Caco-2 (cell line): ENCODE data around the gene CHRNA3. TPM values are rescaled to one million over a fixed set of nuclear protein-coding genes. Genes with fewer than 3 reads are reported as not detected.

Experiments used
- BruUV-seq: library from RNA; stranded (reverse); fragments of 400-500 nt; replicated peaks from 2 replicates; lab custom pipeline; 2021; lab: Mats Ljungman, UMichigan
- CTCF ChIA-PET: fragments of 300-600 bp; sonication (Branson Sonifier 250); formaldehyde crosslinking; loops from one replicate; lab custom pipeline; 2022; ENCODE audit warnings: antibody characterized with exemption; lab: Charles Lee
- POLR2A ChIA-PET: fragments of 300-600 bp; sonication (Branson Sonifier 250); formaldehyde crosslinking; loops from one replicate; lab custom pipeline; 2022; ENCODE audit warnings: antibody characterized with exemption; lab: Charles Lee
- DNase-seq, 2 experiments: peaks; one replicate each; pipeline versions ENCODE4 v3.0.0 to v3.0.0-alpha.2; 2020 to 2022
- H3K27me3 ChIP-seq: replicated peaks from 2 replicates; pipeline ENCODE4 v1.6.0; 2011; ENCODE audit warnings: low read length; ENCODE audit not compliant: control insufficient read depth, insufficient read depth
- H3K36me3 ChIP-seq: 2 replicates; pipeline ENCODE4 v1.5.1; 2011; ENCODE audit warnings: low read length; ENCODE audit not compliant: control insufficient read depth, insufficient read depth
- H3K4me1 ChIP-seq: fragments of 250-450 bp; sonication (Bioruptor Pico); 2 replicates; pipeline ENCODE4 v1.5.1; 2020; ENCODE audit warnings: mild to moderate bottlenecking
- H3K4me3 ChIP-seq: 2 replicates; pipeline ENCODE4 v1.5.1; 2011; ENCODE audit warnings: low read depth, mild to moderate bottlenecking, control low read depth, low read length
- H3K9me3 ChIP-seq: fragments of 250-450 bp; sonication (Bioruptor Pico); 2 replicates; pipeline ENCODE4 v1.5.1; 2020; ENCODE audit warnings: mild to moderate bottlenecking, moderate library complexity
- H3K27ac Mint-ChIP-seq: one replicate; pipeline ENCODE4 v1.8.0; 2022; ENCODE audit warnings: mixed read lengths; ENCODE audit not compliant: unreplicated experiment
- H3K27me3 Mint-ChIP-seq: one replicate; pipeline ENCODE4 v1.8.0; 2022; ENCODE audit warnings: mixed read lengths; ENCODE audit not compliant: insufficient read depth, unreplicated experiment
- H3K36me3 Mint-ChIP-seq: one replicate; pipeline ENCODE4 v1.8.0; 2022; ENCODE audit warnings: mild to moderate bottlenecking, mixed read lengths; ENCODE audit not compliant: insufficient read depth, unreplicated experiment
- H3K4me1 Mint-ChIP-seq: one replicate; pipeline ENCODE4 v1.8.0; 2022; ENCODE audit warnings: low read depth, mixed read lengths; ENCODE audit not compliant: unreplicated experiment
- H3K4me3 Mint-ChIP-seq: one replicate; pipeline ENCODE4 v1.8.0; 2022; ENCODE audit warnings: mild to moderate bottlenecking, moderate library complexity, mixed read lengths; ENCODE audit not compliant: unreplicated experiment
- H3K9me3 Mint-ChIP-seq: one replicate; pipeline ENCODE4 v1.8.0; 2022; ENCODE audit warnings: mixed read lengths; ENCODE audit not compliant: unreplicated experiment
- intact Hi-C: fragments of 100-400 bp; cut with micrococcal nuclease; formaldehyde crosslinking; loops from one replicate; pipeline ENCODE4 v1.10.0; 2022; ENCODE audit not compliant: unreplicated experiment
- total RNA-seq: library from RNA; stranded (reverse); gene quantifications from 2 replicates; pipeline ENCODE4 v1.2.3, GENCODE V29; 2022
- TF ChIP-seq, protein P1 (sequence below), 2 experiments: fragments of 200-600 bp in 1 of 2; IDR thresholded peaks; 1 replicate in 1 of 2; 2 replicates in 1 of 2; pipeline versions ENCODE4 v1.5.1 to v1.8.0; 2011 to 2022; ENCODE audit warnings: antibody characterized with exemption in 1 of 2, control low read depth in 1 of 2, inconsistent platforms in 1 of 2, low read depth in 1 of 2, low read length in 1 of 2, mild to moderate bottlenecking in 1 of 2, moderate library complexity in 1 of 2; ENCODE audit not compliant: insufficient read depth in 1 of 2, severe bottlenecking in 1 of 2, unreplicated experiment in 1 of 2

The CHRNA3 gene
- total RNA-seq, 1 experiment from 2014 or later, result not detected

DNA sequence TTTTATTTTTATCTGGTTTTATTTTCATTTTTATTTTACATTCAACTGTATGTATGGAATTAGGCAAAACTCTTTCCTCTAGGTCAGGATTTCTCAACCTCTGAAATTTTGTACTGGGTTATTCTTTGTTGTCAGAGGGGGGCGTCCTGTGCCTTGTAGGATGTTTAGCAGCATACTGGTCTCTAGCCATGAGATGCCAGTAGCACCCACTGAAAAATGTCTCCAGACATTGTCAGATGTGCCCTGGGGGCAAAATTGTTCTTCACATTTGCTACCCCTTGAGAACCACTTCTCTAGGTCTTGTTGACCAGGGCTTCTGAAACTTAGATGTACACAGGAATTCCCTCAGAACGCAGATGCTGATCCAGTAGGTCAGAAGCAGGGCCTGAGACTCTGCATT, 50.1 kb downstream of the CHRNA3 start:
- Mint-ChIP-seq H3K4me3 (no peak overlapping the region), H3K27ac (no peak overlapping the region), H3K9me3 (no peaks in the 10 kb centered on the region), H3K36me3 (no peaks in the 10 kb centered on the region), H3K27me3 (no peaks in the 10 kb centered on the region), H3K4me1 (peaks cover 13% of the 10 kb centered on the region)
- POLR2A ChIA-PET, result no interaction called here
- intact Hi-C loops, result no loop called here
- no TSS peak for BruUV-seq
- H3K27me3 ChIP-seq, result no peaks in the 10 kb centered on the region
- no peaks in the 10 kb centered on the region for H3K4me1 ChIP-seq
- H3K36me3 ChIP-seq, result no peaks in the 10 kb centered on the region
- H3K4me3 ChIP-seq, result no peak overlapping the region
- CTCF ChIA-PET, result no interaction called here
- no peak for DNase-seq
- H3K9me3 ChIP-seq, result no peaks in the 10 kb centered on the region
- TF ChIP-seq, protein P1, sequence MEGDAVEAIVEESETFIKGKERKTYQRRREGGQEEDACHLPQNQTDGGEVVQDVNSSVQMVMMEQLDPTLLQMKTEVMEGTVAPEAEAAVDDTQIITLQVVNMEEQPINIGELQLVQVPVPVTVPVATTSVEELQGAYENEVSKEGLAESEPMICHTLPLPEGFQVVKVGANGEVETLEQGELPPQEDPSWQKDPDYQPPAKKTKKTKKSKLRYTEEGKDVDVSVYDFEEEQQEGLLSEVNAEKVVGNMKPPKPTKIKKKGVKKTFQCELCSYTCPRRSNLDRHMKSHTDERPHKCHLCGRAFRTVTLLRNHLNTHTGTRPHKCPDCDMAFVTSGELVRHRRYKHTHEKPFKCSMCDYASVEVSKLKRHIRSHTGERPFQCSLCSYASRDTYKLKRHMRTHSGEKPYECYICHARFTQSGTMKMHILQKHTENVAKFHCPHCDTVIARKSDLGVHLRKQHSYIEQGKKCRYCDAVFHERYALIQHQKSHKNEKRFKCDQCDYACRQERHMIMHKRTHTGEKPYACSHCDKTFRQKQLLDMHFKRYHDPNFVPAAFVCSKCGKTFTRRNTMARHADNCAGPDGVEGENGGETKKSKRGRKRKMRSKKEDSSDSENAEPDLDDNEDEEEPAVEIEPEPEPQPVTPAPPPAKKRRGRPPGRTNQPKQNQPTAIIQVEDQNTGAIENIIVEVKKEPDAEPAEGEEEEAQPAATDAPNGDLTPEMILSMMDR (IDR thresholded peaks at IDR 0.05; ENCODE audit: insufficient read depth in 1 of 2, low read depth in 1 of 2, low read length in 1 of 2, severe bottlenecking in 1 of 2, unreplicated experiment in 1 of 2), result no peak

DNA sequence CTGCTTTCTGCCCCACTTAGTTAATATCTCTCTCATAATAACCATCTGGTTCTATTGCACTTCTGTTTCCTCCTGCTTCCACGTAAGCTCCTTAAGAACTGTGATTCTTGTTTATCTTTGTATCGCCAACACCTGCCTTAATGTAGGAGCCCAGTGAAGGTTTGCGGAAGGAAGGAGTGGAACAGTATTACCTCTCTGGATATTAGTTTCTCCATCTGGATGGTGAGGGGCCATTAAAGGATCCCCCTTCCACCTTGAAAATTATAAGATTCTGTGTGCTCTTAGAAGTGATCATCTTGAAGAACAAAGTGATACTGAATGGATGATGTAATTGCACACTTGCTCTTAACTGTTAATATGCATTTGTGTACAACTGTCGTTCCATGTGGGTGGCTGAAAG, 53.3 kb downstream of the CHRNA3 start:
- H3K27ac Mint-ChIP-seq, result no peak overlapping the region
- no peaks in the 10 kb centered on the region for H3K9me3 Mint-ChIP-seq
- no peaks in the 10 kb centered on the region for H3K27me3 ChIP-seq
- H3K36me3 ChIP-seq, result no peaks in the 10 kb centered on the region
- H3K4me1 Mint-ChIP-seq, result peaks cover 13% of the 10 kb centered on the region
- DNase-seq, result no peak
- no peaks in the 10 kb centered on the region for H3K4me1 ChIP-seq
- H3K27me3 Mint-ChIP-seq, result peaks cover under 1% of the 10 kb centered on the region
- CTCF ChIA-PET, result no interaction called here
- H3K9me3 ChIP-seq, result no peaks in the 10 kb centered on the region
- POLR2A ChIA-PET, result interaction anchor here (0.6 kb wide), 1 partner anchor 67 kb away, joined by 3 read pairs; no protein-coding TSS in a partner anchor
- intact Hi-C loops, result no loop called here
- no peaks in the 10 kb centered on the region for H3K36me3 Mint-ChIP-seq
- H3K4me3 ChIP-seq, result no peak overlapping the region
- no TSS peak for BruUV-seq
- TF ChIP-seq, protein P1 (IDR thresholded peaks at IDR 0.05; ENCODE audit: insufficient read depth in 1 of 2, low read depth in 1 of 2, low read length in 1 of 2, severe bottlenecking in 1 of 2, unreplicated experiment in 1 of 2), result no peak
- H3K4me3 Mint-ChIP-seq, result no peak overlapping the region

DNA sequence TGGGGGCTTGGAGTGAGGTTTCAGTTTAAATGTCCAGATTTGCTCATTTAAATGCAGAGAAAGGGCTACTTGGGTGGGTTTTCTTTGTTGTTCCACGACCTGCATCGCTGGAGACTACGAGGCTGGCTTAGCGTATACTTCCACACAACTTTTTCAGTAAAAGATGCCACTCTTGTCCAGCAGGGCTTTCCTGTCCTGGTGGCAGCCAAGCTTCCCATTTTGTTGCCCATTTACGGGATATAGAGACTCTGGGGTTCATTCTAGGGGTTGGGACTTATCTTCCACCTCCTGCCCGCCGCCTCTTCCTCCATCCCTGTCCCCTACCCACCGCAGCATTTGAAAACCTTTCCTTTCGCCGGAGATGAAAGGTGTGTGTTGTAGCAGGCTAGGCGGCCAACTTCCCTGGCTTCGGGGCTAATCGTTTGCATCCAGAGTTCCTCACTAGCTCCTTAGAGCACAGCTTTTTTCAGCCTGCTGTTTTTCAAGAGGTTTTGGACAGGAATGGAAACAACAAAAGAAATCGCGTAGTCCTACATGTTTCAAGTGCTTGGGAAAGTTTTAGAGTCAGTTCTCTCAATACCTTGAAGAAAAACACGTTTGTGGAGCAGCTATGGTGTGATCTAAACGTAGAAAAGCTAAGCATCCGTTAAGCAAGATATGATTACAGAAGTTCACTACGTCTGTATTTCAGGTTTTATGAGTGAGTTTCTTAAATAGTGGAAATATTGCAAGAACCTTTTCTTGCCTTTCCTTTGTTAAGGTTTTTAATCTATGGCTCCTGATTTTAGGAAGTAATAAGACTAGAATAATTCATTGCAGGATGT, 54.6 kb downstream of the CHRNA3 start:
- H3K4me1 Mint-ChIP-seq, result peaks cover 13% of the 10 kb centered on the region
- DNase-seq, result peak in 1 of 2 experiments; percentile 18
- TF ChIP-seq, protein P1 (IDR thresholded peaks at IDR 0.05; ENCODE audit: insufficient read depth in 1 of 2, low read depth in 1 of 2, low read length in 1 of 2, severe bottlenecking in 1 of 2, unreplicated experiment in 1 of 2), result peak in 1 of 2 experiments; percentile 18
- CTCF ChIA-PET, result interaction anchor here (0.6 to 1.5 kb wide), 4 partner anchors 9 to 143 kb away, joined by 3 to 5 read pairs (median 3); no protein-coding TSS in a partner anchor
- H3K27me3 Mint-ChIP-seq, result peaks cover 2% of the 10 kb centered on the region
- H3K9me3 Mint-ChIP-seq, result no peaks in the 10 kb centered on the region
- Histone ChIP-seq H3K36me3 (no peaks in the 10 kb centered on the region), H3K4me3 (peak overlapping the region; percentile 64), H3K4me1 (no peaks in the 10 kb centered on the region), H3K27me3 (no peaks in the 10 kb centered on the region), H3K9me3 (no peaks in the 10 kb centered on the region)
- no peaks in the 10 kb centered on the region for H3K36me3 Mint-ChIP-seq
- POLR2A ChIA-PET, result interaction anchor here (0.6 to 1.6 kb wide), 3 partner anchors 26 to 115 kb away, joined by 4 to 12 read pairs (median 7); partner anchors contain the start of gene PSMA4
- BruUV-seq, result TSS peak; percentile 55
- H3K27ac Mint-ChIP-seq, result peak overlapping the region; percentile 80
- intact Hi-C loops, result loop anchor here (1.0 kb wide), 1 partner anchor 25 kb away; no protein-coding TSS in a partner anchor
- H3K4me3 Mint-ChIP-seq, result peak overlapping the region; percentile 91
